Heart left ventricle (tissue), 16 donors: ENCODE data around the gene MIF. TPM values are rescaled to one million over a fixed set of nuclear protein-coding genes. Genes with fewer than 3 reads are reported as not detected.
A peak's percentile ranks its signal among the peaks of the same experiment; 100 is the strongest.

Experiments used
- ATAC-seq, 4 donors: fragments of 200-7000 bp; cut with Tn5 transposase; one replicate each; pipeline ENCODE4 v1.9.1; 2020 to 2022; ENCODE audit warnings: moderate library complexity in 4 of 4, mild to moderate bottlenecking in 3 of 4, moderate number of reproducible peaks in 1 of 4
- DNase-seq, 5 donors: peaks; one replicate each; pipeline ENCODE4 v3.0.0-alpha.2; 2020
- H3K27ac ChIP-seq, 12 donors: fragments of 200-600 bp; sonication (generic) in 4 of 12; one replicate each; pipeline versions ENCODE4 v1.5.0 to v1.8.0; 2016 to 2022; ENCODE audit warnings: mild to moderate bottlenecking in 2 of 12
- H3K27me3 ChIP-seq, 9 donors: fragments of 200-600 bp; sonication (generic) in 2 of 9; one replicate each; pipeline versions ENCODE4 v1.5.1 to v1.8.0; 2016 to 2022; ENCODE audit warnings: mild to moderate bottlenecking in 3 of 9
- H3K36me3 ChIP-seq, 9 donors: fragments of 200-600 bp; sonication (generic) in 2 of 9; one replicate each; pipeline versions ENCODE4 v1.5.0 to v1.8.0; 2018 to 2022; ENCODE audit warnings: mild to moderate bottlenecking in 2 of 9
- H3K4me1 ChIP-seq, 12 donors: fragments of 200-600 bp; sonication (generic) in 4 of 12; one replicate each; pipeline versions ENCODE4 v1.5.0 to v1.8.0; 2016 to 2022; ENCODE audit warnings: mild to moderate bottlenecking in 3 of 12
- H3K4me3 ChIP-seq, 12 donors: fragments of 200-600 bp; sonication (generic) in 4 of 12; one replicate each; pipeline versions ENCODE4 v1.5.0 to v1.8.0; 2017 to 2022; ENCODE audit warnings: mild to moderate bottlenecking in 9 of 12, moderate library complexity in 4 of 12
- H3K9me3 ChIP-seq, 12 donors: fragments of 200-600 bp; sonication (generic) in 4 of 12; one replicate each; pipeline versions ENCODE4 v1.5.0 to v1.8.0; 2016 to 2022; ENCODE audit warnings: mild to moderate bottlenecking in 1 of 12
- POLR2A ChIP-seq, 2 donors: fragments of 450-650 bp; IDR thresholded peaks; one replicate each; pipeline ENCODE4 v1.6.1; 2017; ENCODE audit warnings: antibody characterized with exemption in 2 of 2, mild to moderate bottlenecking in 2 of 2, moderate library complexity in 2 of 2
- WGBS, 4 donors: extraction: QIAGEN DNeasy Blood & Tissue Kit in 2 of 4; methylation state at CpG; one replicate each; pipeline versions ENCODE4 v1.1.5 to v1.1.7; 2013 to 2018; 5-methylcytosine and 5-hydroxymethylcytosine counted together
- intact Hi-C, 10 donors: fragments of 100-400 bp; cut with DNase I; formaldehyde crosslinking; loops; one replicate each; pipeline versions ENCODE4 v1.11.1 to v1.14.2; 2022
- polyA plus RNA-seq, 2 donors: library from polyadenylated mRNA; stranded (reverse); fragments of 200-250 nt; gene quantifications; one replicate each; pipeline ENCODE4 v1.2.3, GENCODE V29; 2013
- total RNA-seq, 9 donors: library from RNA; depleted of rRNA in 2 of 9; stranded (reverse); fragments of >200 nt in 2 of 9; fragmentation: NEBNext Ultra II Directional in 3 of 9; extraction: Animal tissue kit (Norgen Biotek cat#: 25700) in 3 of 9; gene quantifications; one replicate each; pipeline versions ENCODE4 v1.1.0 to v1.2.4, GENCODE V29; 2016 to 2023
- TF ChIP-seq, protein P1 (sequence below), 12 donors: fragments of 200-600 bp; sonication (generic) in 4 of 12; IDR thresholded peaks; one replicate each; pipeline versions ENCODE4 v1.5.0 to v1.8.0; 2018 to 2022; ENCODE audit warnings: antibody characterized with exemption in 12 of 12, mild to moderate bottlenecking in 5 of 12
- donor health status: ischemic (EF 13 %, LVEDD 7.1; RV severe dilation, severe dysfunction).
- donor health status: healthy with polysubstance abuse.
- donor health status: DM: no; HTN: yes; CAD: no.
- donor health status: DM: no; HTN: no; CAD: no.
- donor health status: ischemic (EF 25% LVEDD 6.9; RV normal size, moderate dysfunction).
- donor health status: ischemic (EF 25% LVEDD 5.7; RV mildly dilated, moderate dysfunction).
- donor health status: healthy.
- donor health status: DM: yes; HTN: yes; CAD: no.
- donor health status: ischemic (EF 35%, LVEDD 5.7; RV mildly dilated, moderate dysfunction).
- donor health status: nonischemic (EF 11% LVEDD 7.7; RV severe dilation, severe dysfunction).
- donor health status: DM: yes; HTN: yes; CAD: no.
- donor health status: PGD.
- donor health status: ischemic (EF 29% LVEDD 5.4; RV normal size, mild dysfunction).
- donor health status: nonischemic (EF 23%, LVEDD 6.1; RV moderate dilation, normal function).

MIF gene
- total and polyA plus RNA-seq, 11 donors, result 192 to 503 (median 238) TPM

GRCh38 chr22:23888615-23889401, 5.4 kb upstream of the MIF start:
- peak overlapping the region in 3 of 12 donors; percentile 22 to 74 (median 34) for H3K27ac ChIP-seq
- 69 to 76% (median 74%) methylated on average over 9 to 11 of the region's 11 CpGs for WGBS, 4 donors
- intact Hi-C loops, result no loop called here
- H3K27me3 ChIP-seq, result no peaks in the 10 kb centered on the region
- H3K9me3 ChIP-seq, result no peaks in the 10 kb centered on the region
- H3K4me3 ChIP-seq, result no peak overlapping the region
- H3K4me1 ChIP-seq, result peaks cover 0 to 14% (median 4%) of the 10 kb centered on the region in 12 donors
- TF ChIP-seq, protein P1, sequence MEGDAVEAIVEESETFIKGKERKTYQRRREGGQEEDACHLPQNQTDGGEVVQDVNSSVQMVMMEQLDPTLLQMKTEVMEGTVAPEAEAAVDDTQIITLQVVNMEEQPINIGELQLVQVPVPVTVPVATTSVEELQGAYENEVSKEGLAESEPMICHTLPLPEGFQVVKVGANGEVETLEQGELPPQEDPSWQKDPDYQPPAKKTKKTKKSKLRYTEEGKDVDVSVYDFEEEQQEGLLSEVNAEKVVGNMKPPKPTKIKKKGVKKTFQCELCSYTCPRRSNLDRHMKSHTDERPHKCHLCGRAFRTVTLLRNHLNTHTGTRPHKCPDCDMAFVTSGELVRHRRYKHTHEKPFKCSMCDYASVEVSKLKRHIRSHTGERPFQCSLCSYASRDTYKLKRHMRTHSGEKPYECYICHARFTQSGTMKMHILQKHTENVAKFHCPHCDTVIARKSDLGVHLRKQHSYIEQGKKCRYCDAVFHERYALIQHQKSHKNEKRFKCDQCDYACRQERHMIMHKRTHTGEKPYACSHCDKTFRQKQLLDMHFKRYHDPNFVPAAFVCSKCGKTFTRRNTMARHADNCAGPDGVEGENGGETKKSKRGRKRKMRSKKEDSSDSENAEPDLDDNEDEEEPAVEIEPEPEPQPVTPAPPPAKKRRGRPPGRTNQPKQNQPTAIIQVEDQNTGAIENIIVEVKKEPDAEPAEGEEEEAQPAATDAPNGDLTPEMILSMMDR (IDR thresholded peaks at IDR 0.05), result peak in 1 of 12 donors; percentile 20
- TF ChIP-seq POLR2A (IDR thresholded peaks at IDR 0.05), result no peak
- DNase-seq (no peak), ATAC-seq (peak in 2 of 4 donors; percentile 8 to 29)
- peaks cover 0 to 25% (median 6%) of the 10 kb centered on the region in 9 donors for H3K36me3 ChIP-seq

DNA sequence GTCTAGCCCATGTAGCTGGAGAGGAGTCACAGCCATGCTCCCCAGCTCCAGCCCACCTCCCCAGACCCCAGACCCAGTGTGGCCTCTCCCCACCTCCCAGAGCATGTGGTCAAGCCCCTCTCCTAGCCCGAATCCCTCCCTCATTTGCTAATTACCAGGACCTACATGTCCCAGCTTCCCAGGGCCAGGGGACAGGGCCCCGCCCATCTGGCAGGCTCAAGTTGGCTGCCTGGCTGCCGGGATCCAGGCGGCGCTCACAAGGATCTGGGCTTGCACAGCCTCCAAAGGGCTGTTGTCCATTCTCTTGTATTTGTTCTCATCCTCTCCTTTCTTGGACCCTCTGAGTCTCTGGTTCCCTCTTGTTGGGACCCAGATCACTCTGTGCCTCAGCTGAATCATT, 4.6 kb upstream of the MIF start:
- TF ChIP-seq POLR2A (IDR thresholded peaks at IDR 0.05), result no peak
- TF ChIP-seq, protein P1 (IDR thresholded peaks at IDR 0.05), result no peak
- WGBS, 4 donors, result 56 to 65% (median 61%) methylated on average over 5 of the region's 5 CpGs
- ATAC-seq (no peak), DNase-seq (no peak)
- H3K4me3 ChIP-seq, result no peak overlapping the region
- intact Hi-C loops, result no loop called here
- H3K36me3 ChIP-seq, result peaks cover 0 to 18% (median 3%) of the 10 kb centered on the region in 9 donors
- H3K27me3 ChIP-seq, result no peaks in the 10 kb centered on the region
- H3K27ac ChIP-seq, result no peak overlapping the region
- peaks cover 0 to 16% (median 6%) of the 10 kb centered on the region in 12 donors for H3K4me1 ChIP-seq
- no peaks in the 10 kb centered on the region for H3K9me3 ChIP-seq

DNA sequence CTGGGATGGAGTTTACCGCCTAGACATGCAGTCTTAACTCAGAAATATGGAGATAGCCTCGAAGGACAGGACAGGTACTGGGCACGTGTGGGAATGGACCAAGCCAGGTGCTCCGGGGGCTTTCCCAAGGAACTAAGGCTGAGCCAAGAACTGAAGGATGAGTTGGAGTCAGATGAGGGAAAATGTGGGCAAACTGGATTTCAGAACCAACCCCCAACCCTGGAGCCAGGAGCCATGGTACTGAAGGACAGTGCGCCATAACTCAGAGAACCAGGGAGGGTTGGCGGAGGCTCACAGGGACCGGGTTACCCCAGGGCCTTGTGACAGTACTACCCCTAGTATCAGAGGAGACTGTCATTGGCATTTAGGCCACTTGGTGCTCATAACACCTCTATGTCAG, 2.5 kb upstream of the MIF start:
- TF ChIP-seq, protein P1 (IDR thresholded peaks at IDR 0.05), result no peak
- no peak for TF ChIP-seq POLR2A (IDR thresholded peaks at IDR 0.05)
- Histone ChIP-seq H3K27ac (no peak overlapping the region), H3K4me1 (peaks cover 0 to 33% (median 21%) of the 10 kb centered on the region in 12 donors), H3K27me3 (no peaks in the 10 kb centered on the region), H3K4me3 (no peak overlapping the region), H3K9me3 (no peaks in the 10 kb centered on the region), H3K36me3 (peaks cover 0 to 15% (median 12%) of the 10 kb centered on the region in 9 donors)
- WGBS, 4 donors, result 84 to 91% (median 89%) methylated on average over 7 of the region's 7 CpGs
- intact Hi-C loops, result no loop called here
- DNase-seq (no peak), ATAC-seq (no peak)

DNA sequence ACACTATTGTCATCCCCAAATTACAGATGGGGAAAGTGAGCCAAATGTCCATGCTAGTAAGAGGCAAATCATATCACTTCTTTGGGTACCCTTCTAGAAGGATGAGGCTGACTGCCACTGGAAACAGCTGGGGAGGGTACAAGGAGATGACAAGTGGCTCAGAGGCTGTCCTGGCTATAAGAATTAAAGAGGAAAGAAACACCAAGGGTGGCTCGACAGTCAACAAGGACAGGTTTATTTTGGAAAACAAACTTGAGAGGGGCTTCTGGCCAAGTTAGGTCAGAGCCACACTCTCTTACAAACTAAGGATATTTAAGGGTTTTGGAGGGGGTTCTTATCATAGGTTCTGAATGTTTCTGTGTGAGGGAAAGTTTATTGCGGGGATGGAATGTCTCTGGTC, 2.1 kb upstream of the MIF start:
- Histone ChIP-seq H3K27ac (no peak overlapping the region), H3K9me3 (no peaks in the 10 kb centered on the region), H3K27me3 (no peaks in the 10 kb centered on the region), H3K36me3 (peaks cover 0 to 18% (median 13%) of the 10 kb centered on the region in 9 donors), H3K4me3 (no peak overlapping the region), H3K4me1 (peaks cover 0 to 33% (median 21%) of the 10 kb centered on the region in 12 donors)
- DNase-seq, result no peak
- TF ChIP-seq POLR2A (IDR thresholded peaks at IDR 0.05), result no peak
- TF ChIP-seq, protein P1 (IDR thresholded peaks at IDR 0.05), result no peak
- no peak for ATAC-seq
- 88 to 98% (median 92%) methylated on average over 2 of the region's 2 CpGs for WGBS, 4 donors
- intact Hi-C loops, result no loop called here
